ENCODE results near the gene GJB1. TPM values are rescaled to one million over a fixed set of nuclear protein-coding genes. Genes with fewer than 3 reads are reported as not detected.

Gene GJB1
- total and polyA plus RNA-seq, 2 experiments from 2014 or later, result 0.14 TPM; not detected in 1

GRCh38 chrX:71225676-71226075 lies 2.7 kb downstream of the GJB1 start (continued):
- TF ChIP-seq, protein P1, sequence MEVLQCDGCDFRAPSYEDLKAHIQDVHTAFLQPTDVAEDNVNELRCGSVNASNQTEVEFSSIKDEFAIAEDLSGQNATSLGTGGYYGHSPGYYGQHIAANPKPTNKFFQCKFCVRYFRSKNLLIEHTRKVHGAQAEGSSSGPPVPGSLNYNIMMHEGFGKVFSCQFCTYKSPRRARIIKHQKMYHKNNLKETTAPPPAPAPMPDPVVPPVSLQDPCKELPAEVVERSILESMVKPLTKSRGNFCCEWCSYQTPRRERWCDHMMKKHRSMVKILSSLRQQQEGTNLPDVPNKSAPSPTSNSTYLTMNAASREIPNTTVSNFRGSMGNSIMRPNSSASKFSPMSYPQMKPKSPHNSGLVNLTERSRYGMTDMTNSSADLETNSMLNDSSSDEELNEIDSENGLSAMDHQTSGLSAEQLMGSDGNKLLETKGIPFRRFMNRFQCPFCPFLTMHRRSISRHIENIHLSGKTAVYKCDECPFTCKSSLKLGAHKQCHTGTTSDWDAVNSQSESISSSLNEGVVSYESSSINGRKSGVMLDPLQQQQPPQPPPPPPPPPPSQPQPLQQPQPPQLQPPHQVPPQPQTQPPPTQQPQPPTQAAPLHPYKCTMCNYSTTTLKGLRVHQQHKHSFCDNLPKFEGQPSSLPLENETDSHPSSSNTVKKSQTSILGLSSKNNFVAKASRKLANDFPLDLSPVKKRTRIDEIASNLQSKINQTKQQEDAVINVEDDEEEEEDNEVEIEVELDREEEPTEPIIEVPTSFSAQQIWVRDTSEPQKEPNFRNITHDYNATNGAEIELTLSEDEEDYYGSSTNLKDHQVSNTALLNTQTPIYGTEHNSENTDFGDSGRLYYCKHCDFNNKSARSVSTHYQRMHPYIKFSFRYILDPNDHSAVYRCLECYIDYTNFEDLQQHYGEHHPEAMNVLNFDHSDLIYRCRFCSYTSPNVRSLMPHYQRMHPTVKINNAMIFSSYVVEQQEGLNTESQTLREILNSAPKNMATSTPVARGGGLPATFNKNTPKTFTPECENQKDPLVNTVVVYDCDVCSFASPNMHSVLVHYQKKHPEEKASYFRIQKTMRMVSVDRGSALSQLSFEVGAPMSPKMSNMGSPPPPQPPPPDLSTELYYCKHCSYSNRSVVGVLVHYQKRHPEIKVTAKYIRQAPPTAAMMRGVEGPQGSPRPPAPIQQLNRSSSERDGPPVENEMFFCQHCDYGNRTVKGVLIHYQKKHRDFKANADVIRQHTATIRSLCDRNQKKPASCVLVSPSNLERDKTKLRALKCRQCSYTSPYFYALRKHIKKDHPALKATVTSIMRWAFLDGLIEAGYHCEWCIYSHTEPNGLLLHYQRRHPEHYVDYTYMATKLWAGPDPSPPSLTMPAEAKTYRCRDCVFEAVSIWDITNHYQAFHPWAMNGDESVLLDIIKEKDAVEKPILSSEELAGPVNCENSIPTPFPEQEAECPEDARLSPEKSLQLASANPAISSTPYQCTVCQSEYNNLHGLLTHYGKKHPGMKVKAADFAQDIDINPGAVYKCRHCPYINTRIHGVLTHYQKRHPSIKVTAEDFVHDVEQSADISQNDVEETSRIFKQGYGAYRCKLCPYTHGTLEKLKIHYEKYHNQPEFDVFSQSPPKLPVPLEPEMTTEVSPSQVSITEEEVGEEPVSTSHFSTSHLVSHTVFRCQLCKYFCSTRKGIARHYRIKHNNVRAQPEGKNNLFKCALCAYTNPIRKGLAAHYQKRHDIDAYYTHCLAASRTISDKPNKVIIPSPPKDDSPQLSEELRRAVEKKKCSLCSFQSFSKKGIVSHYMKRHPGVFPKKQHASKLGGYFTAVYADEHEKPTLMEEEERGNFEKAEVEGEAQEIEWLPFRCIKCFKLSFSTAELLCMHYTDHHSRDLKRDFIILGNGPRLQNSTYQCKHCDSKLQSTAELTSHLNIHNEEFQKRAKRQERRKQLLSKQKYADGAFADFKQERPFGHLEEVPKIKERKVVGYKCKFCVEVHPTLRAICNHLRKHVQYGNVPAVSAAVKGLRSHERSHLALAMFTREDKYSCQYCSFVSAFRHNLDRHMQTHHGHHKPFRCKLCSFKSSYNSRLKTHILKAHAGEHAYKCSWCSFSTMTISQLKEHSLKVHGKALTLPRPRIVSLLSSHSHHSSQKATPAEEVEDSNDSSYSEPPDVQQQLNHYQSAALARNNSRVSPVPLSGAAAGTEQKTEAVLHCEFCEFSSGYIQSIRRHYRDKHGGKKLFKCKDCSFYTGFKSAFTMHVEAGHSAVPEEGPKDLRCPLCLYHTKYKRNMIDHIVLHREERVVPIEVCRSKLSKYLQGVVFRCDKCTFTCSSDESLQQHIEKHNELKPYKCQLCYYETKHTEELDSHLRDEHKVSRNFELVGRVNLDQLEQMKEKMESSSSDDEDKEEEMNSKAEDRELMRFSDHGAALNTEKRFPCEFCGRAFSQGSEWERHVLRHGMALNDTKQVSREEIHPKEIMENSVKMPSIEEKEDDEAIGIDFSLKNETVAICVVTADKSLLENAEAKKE (CRISPR knock-in tag; IDR thresholded peaks at IDR 0.05), result no peak
- no peak for TF ChIP-seq ZNF331 (CRISPR knock-in tag; IDR thresholded peaks at IDR 0.05; ENCODE audit: low read depth)
- no peak for TF ChIP-seq CREB1 (CRISPR knock-in tag; IDR thresholded peaks at IDR 0.05; ENCODE audit: low read depth)
- TF ChIP-seq EZH2 (IDR thresholded peaks at IDR 0.05; ENCODE audit: low read depth, unreplicated experiment), result no peak

DNA sequence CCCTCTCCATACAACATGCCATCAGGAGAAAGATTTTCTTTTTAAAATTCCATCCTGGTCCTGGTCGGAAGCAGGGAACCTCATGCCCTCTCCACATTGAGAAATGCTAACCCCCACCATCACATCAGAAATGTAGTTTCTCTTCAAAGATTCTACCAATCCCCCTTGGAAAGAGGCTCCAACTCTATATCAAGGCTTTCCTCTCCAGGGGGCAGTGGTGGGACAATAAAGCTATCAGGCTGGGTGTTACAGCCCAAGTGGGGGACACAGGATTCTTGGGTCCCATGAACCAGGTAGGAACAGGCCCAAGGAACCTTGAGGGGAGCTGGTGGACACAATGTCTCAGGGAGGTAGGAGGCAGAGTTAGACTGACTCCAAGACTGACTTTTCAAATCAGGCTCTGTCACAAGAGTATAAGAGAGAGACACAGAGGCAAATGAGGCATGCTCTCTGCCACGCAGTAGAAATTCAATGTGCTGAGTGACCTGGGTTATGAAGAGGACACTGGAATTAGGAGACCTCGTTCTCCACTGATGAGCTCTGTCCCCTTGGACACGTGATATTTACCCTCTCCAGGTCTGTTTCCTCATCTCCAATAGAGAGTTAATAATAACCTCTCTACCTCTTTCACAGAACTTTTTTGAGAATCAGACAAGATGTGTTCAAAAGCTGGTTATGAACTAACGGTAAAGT lies 4.5 kb downstream of the GJB1 start:
- no peaks in the 10 kb centered on the region for H3K36me3 ChIP-seq (ENCODE audit: insufficient read depth)
- no peak for ATAC-seq
- Mint-ChIP-seq H3K9me3 (no peaks in the 10 kb centered on the region; the same call in 1 of the 3 replicates), H3K36me3 (ENCODE audit: low read depth) (no peaks in the 10 kb centered on the region), H3K4me1 (peaks cover 28% of the 10 kb centered on the region), H3K27ac (no peak overlapping the region), H3K27me3 (ENCODE audit: insufficient read depth, low read depth, poor library complexity) (peaks cover 11% of the 10 kb centered on the region), H3K4me3 (no peak overlapping the region)
- no peaks in the 10 kb centered on the region for H3K79me2 ChIP-seq (replicated peaks; ENCODE audit: insufficient read depth)
- H3K27me3 ChIP-seq (ENCODE audit: insufficient read depth), result no peaks in the 10 kb centered on the region
- DNase-seq (ENCODE audit: low spot score), result peak; percentile 11
- H4K20me1 ChIP-seq (replicated peaks; ENCODE audit: insufficient read depth), result no peaks in the 10 kb centered on the region
- no peak for TF ChIP-seq POLR2AphosphoS5 (IDR thresholded peaks at IDR 0.05; ENCODE audit: low read depth)
- TF ChIP-seq EZH2 (IDR thresholded peaks at IDR 0.05; ENCODE audit: low read depth, unreplicated experiment), result no peak
- TF ChIP-seq CTCF (conservative IDR thresholded peaks at IDR 0.05; ENCODE audit: low read depth in 2 of 2), result peak in 1 of 2 experiments; percentile 24; a peak in 2 of 4 replicates
- no peak overlapping the region for H3K27ac ChIP-seq (ENCODE audit: low read depth)
- no peaks in the 10 kb centered on the region for H3F3A ChIP-seq (replicated peaks; ENCODE audit: low read depth)
- no peak overlapping the region for H3K4me2 ChIP-seq
- H2AFZ ChIP-seq, result no peak overlapping the region
- H3K4me1 ChIP-seq (ENCODE audit: insufficient read depth), result no peaks in the 10 kb centered on the region
- H3K9me2 ChIP-seq (ENCODE audit: insufficient read depth), result no peaks in the 10 kb centered on the region
- no peak overlapping the region for H3K4me3 ChIP-seq
